Naive thymus-derived CD8-positive, alpha-beta T cell (primary cell): ENCODE results near the gene PXK. TPM values are rescaled to one million over a fixed set of nuclear protein-coding genes. Genes with fewer than 3 reads are reported as not detected.
"Not testable (repeated sequence)": the region's sequence is repeated elsewhere in the genome, so short reads cannot be mapped to it uniquely, and the experiment has no call there.

Experiments used
- ATAC-seq, 2 donors: fragments of 150-1000 bp; cut with Tn5 transposase in 1 of 2; sonication (Bioruptor Pico), chemical (Tn5 transposase) in 1 of 2; 1 replicate in 1 of 2; 2 replicates in 1 of 2; pipeline ENCODE4 v1.10.0; 2021; ENCODE audit warnings: mild to moderate bottlenecking in 2 of 2, moderate library complexity in 2 of 2
- POLR2A ChIA-PET: fragments of 350-600 bp; sonication (Branson Sonifier 250); formaldehyde crosslinking; loops from one replicate; lab custom pipeline; 2021; ENCODE audit warnings: antibody characterized with exemption; lab: Charles Lee
- DNase-seq, 10 donors: peaks; one replicate each; pipeline versions ENCODE4 v3.0.0 to v3.0.0-alpha.2; 2020 to 2022
- H3K27ac Mint-ChIP-seq, 10 donors: one replicate each; pipeline ENCODE4 v1.8.0; 2020 to 2022; ENCODE audit warnings: mild to moderate bottlenecking in 10 of 10, mixed read lengths in 10 of 10, moderate library complexity in 4 of 10, inconsistent platforms in 1 of 10
- H3K27me3 Mint-ChIP-seq, 5 donors: one replicate each; pipeline ENCODE4 v1.8.0; 2021 to 2022; ENCODE audit warnings: mixed read lengths in 5 of 5
- H3K36me3 Mint-ChIP-seq, 3 donors: one replicate each; pipeline ENCODE4 v1.8.0; 2020 to 2022; ENCODE audit warnings: mixed read lengths in 3 of 3, mild to moderate bottlenecking in 2 of 3, inconsistent platforms in 1 of 3
- H3K4me1 Mint-ChIP-seq, 4 donors: one replicate each; pipeline ENCODE4 v1.8.0; 2021 to 2022; ENCODE audit warnings: mixed read lengths in 4 of 4
- H3K4me3 Mint-ChIP-seq, 10 donors: one replicate each; pipeline ENCODE4 v1.8.0; 2020 to 2022; ENCODE audit warnings: mild to moderate bottlenecking in 10 of 10, mixed read lengths in 10 of 10, moderate library complexity in 6 of 10, inconsistent platforms in 1 of 10
- H3K9me3 Mint-ChIP-seq, 9 donors: one replicate each; pipeline ENCODE4 v1.8.0; 2020 to 2022; ENCODE audit warnings: mixed read lengths in 9 of 9, mild to moderate bottlenecking in 3 of 9, inconsistent platforms in 1 of 9, moderate library complexity in 1 of 9
- polyA plus RNA-seq, 3 donors: library from polyadenylated mRNA; unstranded; fragments of 300-500 nt; fragmentation: Illumina TruSeq; gene quantifications; one replicate each; pipeline ENCODE4 v1.2.3, GENCODE V29; 2021
- total RNA-seq, 8 experiments: library from RNA in 2 of 8; stranded (reverse) in 2 of 8; gene quantifications; one replicate each; pipeline ENCODE4 v1.2.3 and lab custom pipeline; 2021 to 2026

The PXK gene
- total and polyA plus RNA-seq, 5 experiments from 2014 or later: 16.3 to 26.6 (median 21.9) TPM

DNA sequence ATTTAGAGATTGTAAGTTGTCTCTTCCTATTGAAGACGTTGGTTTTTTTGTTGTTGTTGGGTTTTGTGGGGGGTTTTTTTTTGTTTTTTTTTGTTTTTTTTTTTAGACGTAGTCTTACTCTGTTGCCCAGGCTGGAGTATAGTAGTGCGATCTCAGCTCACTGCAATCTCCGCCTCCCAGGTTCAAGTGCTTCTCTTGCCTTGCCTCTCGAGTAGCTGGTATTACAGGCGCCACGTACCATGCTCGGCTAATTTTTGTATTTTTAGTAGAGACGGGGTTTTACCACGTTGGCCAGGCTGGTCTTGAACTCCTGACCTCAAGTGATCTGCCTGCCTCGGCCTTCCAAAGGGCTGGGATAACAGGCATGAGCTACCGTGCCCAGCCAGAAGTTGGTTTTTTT is 6.5 kb downstream of the PXK start:
- DNase-seq, ATAC-seq, H3K27me3 Mint-ChIP-seq, H3K9me3 Mint-ChIP-seq, H3K4me3 Mint-ChIP-seq: not testable (repeated sequence)
- Mint-ChIP-seq H3K27ac (peak overlapping the region in 2 of 10 donors; percentile 34 to 48), H3K36me3 (peaks cover 0 to 39% (median 15%) of the 10 kb centered on the region in 3 donors), H3K4me1 (peaks cover 14 to 69% (median 28%) of the 10 kb centered on the region in 4 donors)
- POLR2A ChIA-PET: interaction anchor here (0.7 to 1.3 kb wide), 2 partner anchors 13 to 33 kb away, joined by 3 to 5 read pairs; no protein-coding TSS in a partner anchor

DNA sequence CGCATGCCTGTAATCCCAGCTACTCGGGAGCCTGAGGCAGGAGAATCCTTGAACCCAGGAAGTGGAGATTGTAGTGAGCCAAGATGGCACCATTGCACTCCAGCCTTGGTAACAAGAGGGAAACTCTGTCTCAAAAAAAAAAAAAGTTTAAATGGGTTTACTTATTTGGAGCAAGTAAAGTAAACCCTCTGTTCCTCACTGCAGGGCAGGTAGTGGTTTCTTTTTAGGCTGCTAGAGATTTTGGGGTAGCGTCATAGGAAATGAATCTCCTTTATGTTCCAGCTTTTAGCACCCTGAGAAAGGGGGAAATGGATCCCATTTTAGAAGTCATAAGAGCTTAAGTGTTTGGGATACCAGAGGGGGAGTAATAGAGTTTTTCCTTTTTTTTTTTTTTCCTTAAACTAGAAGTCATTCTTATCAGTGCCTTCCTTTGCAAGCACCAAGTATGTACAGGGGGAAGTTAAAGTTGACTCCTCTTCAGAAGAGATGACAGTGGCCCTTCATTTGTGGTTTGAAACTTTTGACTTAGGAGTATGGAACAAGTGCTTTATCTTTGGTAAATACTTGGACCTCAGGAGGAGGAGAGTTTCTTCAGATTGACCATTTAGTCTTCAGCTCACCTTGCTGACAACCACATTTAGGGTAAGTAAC is 8.0 kb downstream of the PXK start:
- ATAC-seq (no peak), DNase-seq (no peak)
- peaks cover 0 to 41% (median 15%) of the 10 kb centered on the region in 3 donors for H3K36me3 Mint-ChIP-seq
- H3K4me1 Mint-ChIP-seq: peaks cover 11 to 59% (median 17%) of the 10 kb centered on the region in 4 donors
- no peaks in the 10 kb centered on the region for H3K27me3 Mint-ChIP-seq
- H3K9me3 Mint-ChIP-seq: no peaks in the 10 kb centered on the region
- POLR2A ChIA-PET: interaction anchor here (0.7 kb wide), 2 partner anchors 63 to 183 kb away, joined by 3 to 6 read pairs; no protein-coding TSS in a partner anchor
- H3K27ac Mint-ChIP-seq: peak overlapping the region in 2 of 10 donors; percentile 31 to 51
- H3K4me3 Mint-ChIP-seq: peak overlapping the region in 1 of 10 donors; percentile 12

DNA sequence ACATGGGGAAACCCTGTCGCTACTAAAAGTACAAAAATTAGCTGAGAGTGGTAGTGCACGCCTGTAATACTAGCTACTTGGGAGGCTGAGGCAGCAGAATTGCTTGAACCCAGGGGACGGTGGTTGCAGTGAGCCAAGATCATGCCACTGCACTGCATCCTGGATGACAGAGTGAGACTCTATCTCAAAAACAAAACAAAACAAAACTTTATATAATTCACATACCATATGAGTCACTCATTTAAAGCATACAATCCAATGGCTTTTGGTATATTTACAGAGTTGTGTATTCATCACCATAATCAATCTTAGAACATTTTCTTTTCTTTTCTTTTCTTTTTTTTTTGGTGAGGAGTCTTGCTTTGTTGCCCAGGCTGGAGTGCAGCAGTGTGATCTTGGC is 8.7 kb downstream of the PXK start:
- Mint-ChIP-seq H3K27ac (peak overlapping the region in 1 of 10 donors; percentile 59), H3K4me1 (peaks cover 12 to 59% (median 14%) of the 10 kb centered on the region in 4 donors), H3K9me3 (no peaks in the 10 kb centered on the region), H3K36me3 (peaks cover 0 to 38% (median 15%) of the 10 kb centered on the region in 3 donors), H3K4me3 (no peak overlapping the region), H3K27me3 (no peaks in the 10 kb centered on the region)
- ATAC-seq (no peak), DNase-seq (no peak)
- POLR2A ChIA-PET: no interaction called here

GRCh38 chr3:58342676-58343075 is 10.0 kb downstream of the PXK start:
- Mint-ChIP-seq H3K36me3 (peaks cover 0 to 38% (median 19%) of the 10 kb centered on the region in 3 donors), H3K4me3 (no peak overlapping the region), H3K9me3 (no peaks in the 10 kb centered on the region), H3K4me1 (peaks cover 9 to 53% (median 12%) of the 10 kb centered on the region in 4 donors), H3K27ac (no peak overlapping the region), H3K27me3 (no peaks in the 10 kb centered on the region)
- DNase-seq: no peak
- ATAC-seq: no peak
- POLR2A ChIA-PET: no interaction called here

GRCh38 chr3:58345457-58345856 is 12.8 kb downstream of the PXK start:
- Mint-ChIP-seq H3K4me3 (no peak overlapping the region), H3K27ac (no peak overlapping the region), H3K27me3 (no peaks in the 10 kb centered on the region), H3K4me1 (peaks cover 16 to 68% (median 24%) of the 10 kb centered on the region in 4 donors), H3K36me3 (peaks cover 0 to 28% (median 17%) of the 10 kb centered on the region in 3 donors), H3K9me3 (no peaks in the 10 kb centered on the region)
- POLR2A ChIA-PET: no interaction called here
- ATAC-seq (no peak), DNase-seq (no peak)

GRCh38 chr3:58346368-58346767 is 13.7 kb downstream of the PXK start:
- Mint-ChIP-seq H3K27ac (peak overlapping the region in 1 of 10 donors; percentile 82), H3K27me3 (no peaks in the 10 kb centered on the region), H3K36me3 (peaks cover 0 to 19% (median 12%) of the 10 kb centered on the region in 3 donors), H3K4me3 (peak overlapping the region in 2 of 10 donors; percentile 1 to 19), H3K9me3 (no peaks in the 10 kb centered on the region), H3K4me1 (peaks cover 17 to 69% (median 27%) of the 10 kb centered on the region in 4 donors)
- POLR2A ChIA-PET: no interaction called here
- ATAC-seq (no peak), DNase-seq (no peak)

GRCh38 chr3:58347984-58348383 is 15.3 kb downstream of the PXK start:
- peaks cover 22 to 78% (median 35%) of the 10 kb centered on the region in 4 donors for H3K4me1 Mint-ChIP-seq
- no peak overlapping the region for H3K27ac Mint-ChIP-seq
- H3K9me3 Mint-ChIP-seq: no peaks in the 10 kb centered on the region
- POLR2A ChIA-PET: no interaction called here
- no peak for ATAC-seq
- DNase-seq: no peak
- H3K36me3 Mint-ChIP-seq: peaks cover 0 to 14% (median 10%) of the 10 kb centered on the region in 3 donors
- no peak overlapping the region for H3K4me3 Mint-ChIP-seq
- H3K27me3 Mint-ChIP-seq: no peaks in the 10 kb centered on the region

GRCh38 chr3:58349792-58350626 is 17.3 kb downstream of the PXK start:
- H3K27me3 Mint-ChIP-seq: no peaks in the 10 kb centered on the region
- peaks cover 28 to 85% (median 47%) of the 10 kb centered on the region in 4 donors for H3K4me1 Mint-ChIP-seq
- peaks cover 0 to 10% (median 8%) of the 10 kb centered on the region in 3 donors for H3K36me3 Mint-ChIP-seq
- POLR2A ChIA-PET: interaction anchor here (0.6 to 0.9 kb wide), 2 partner anchors 17 to 87 kb away, joined by 3 read pairs; partner anchors contain the start of gene PXK
- peak overlapping the region in 3 of 10 donors; percentile 10 to 52 (median 11) for H3K4me3 Mint-ChIP-seq
- ATAC-seq (peak in 1 of 2 donors; percentile 59), DNase-seq (no peak)
- H3K27ac Mint-ChIP-seq: peak overlapping the region in 4 of 10 donors; percentile 9 to 46 (median 23)
- no peaks in the 10 kb centered on the region for H3K9me3 Mint-ChIP-seq

DNA sequence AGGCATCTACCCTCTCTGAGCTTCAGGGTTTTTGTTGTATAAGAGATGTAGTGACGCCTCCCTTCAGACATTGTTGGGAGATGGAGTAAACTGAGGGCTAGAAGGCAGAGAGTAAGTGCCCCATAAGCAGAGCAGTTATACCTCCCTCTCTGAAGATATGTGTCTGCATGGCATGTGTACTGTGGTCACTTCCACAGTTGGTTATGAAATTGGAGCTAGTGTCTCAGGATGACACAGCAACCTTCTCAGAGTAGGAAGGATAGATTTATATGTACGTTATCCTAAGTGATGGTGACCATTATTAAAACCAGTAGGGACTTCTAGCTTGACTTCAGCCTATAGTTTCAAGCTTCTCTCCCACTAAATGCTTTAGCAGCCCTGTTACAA is 17.9 kb downstream of the PXK start:
- Mint-ChIP-seq H3K27ac (peak overlapping the region in 3 of 10 donors; percentile 9 to 46 (median 12)), H3K4me3 (peak overlapping the region in 1 of 10 donors; percentile 21), H3K9me3 (no peaks in the 10 kb centered on the region), H3K4me1 (peaks cover 27 to 90% (median 48%) of the 10 kb centered on the region in 4 donors), H3K36me3 (peaks cover 0 to 10% (median 8%) of the 10 kb centered on the region in 3 donors), H3K27me3 (no peaks in the 10 kb centered on the region)
- DNase-seq (no peak), ATAC-seq (no peak)
- POLR2A ChIA-PET: interaction anchor here (0.9 kb wide), 1 partner anchor 17 kb away, joined by 3 read pairs; the partner anchor contains the start of gene PXK

DNA sequence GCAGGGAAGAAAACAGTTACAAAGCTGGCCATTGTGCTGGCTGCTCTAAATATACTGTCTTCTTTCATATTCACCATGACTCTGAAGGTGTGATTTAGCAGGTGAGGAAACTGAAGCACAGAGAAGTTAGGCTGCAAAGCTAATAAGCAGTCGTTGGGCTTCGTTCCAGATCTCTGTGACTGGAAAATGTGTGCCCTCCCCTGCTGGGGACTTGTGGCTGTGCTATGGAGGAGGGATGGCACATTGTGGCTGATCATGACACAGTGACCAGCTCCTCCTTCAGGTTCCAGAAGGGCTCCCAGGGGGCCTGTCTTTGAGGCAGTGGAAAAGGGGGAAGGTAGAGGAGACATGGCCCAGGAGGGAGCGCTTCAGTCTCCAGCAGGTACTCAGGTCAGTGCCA is 19.2 kb downstream of the PXK start:
- H3K27ac Mint-ChIP-seq: peak overlapping the region in 3 of 10 donors; percentile 27 to 58 (median 42)
- H3K4me1 Mint-ChIP-seq: peaks cover 21 to 93% (median 44%) of the 10 kb centered on the region in 4 donors
- DNase-seq: no peak
- no peaks in the 10 kb centered on the region for H3K9me3 Mint-ChIP-seq
- no peaks in the 10 kb centered on the region for H3K27me3 Mint-ChIP-seq
- POLR2A ChIA-PET: interaction anchor here (1.1 kb wide), 1 partner anchor 13 kb away, joined by 3 read pairs; no protein-coding TSS in a partner anchor
- no peak for ATAC-seq
- peaks cover 0 to 10% (median 8%) of the 10 kb centered on the region in 3 donors for H3K36me3 Mint-ChIP-seq
- H3K4me3 Mint-ChIP-seq: peak overlapping the region in 2 of 10 donors; percentile 31 to 45

DNA sequence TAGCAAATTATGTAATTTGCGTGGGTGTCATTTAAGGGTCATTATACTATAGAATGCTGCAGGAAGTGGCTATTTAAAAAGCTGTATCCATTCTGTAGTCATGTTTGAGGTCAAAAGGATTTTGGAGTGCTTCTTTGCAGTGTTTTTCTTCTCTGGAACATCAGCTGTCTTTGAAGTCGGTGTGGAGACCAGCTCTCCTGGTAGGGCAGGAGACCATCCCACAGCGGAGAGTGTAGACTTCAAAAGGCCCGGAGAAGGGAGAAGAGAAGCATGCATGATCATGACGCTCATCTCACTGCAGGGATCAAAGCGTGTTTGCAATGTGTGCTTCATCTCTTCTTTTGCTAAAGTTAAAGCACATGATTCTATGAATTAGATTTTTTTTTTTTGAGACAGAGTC is 19.9 kb downstream of the PXK start:
- H3K4me3 Mint-ChIP-seq: peak overlapping the region in 4 of 10 donors; percentile 4 to 63 (median 12)

More for the DNA sequence above, 19.9 kb downstream of the PXK start:
- H3K9me3 Mint-ChIP-seq: no peaks in the 10 kb centered on the region
- H3K27ac Mint-ChIP-seq: peak overlapping the region in 3 of 10 donors; percentile 42 to 55 (median 50)
- H3K36me3 Mint-ChIP-seq: peaks cover 0 to 8% (median 7%) of the 10 kb centered on the region in 3 donors
- ATAC-seq (no peak), DNase-seq (no peak)
- peaks cover 21 to 93% (median 45%) of the 10 kb centered on the region in 4 donors for H3K4me1 Mint-ChIP-seq
- no peaks in the 10 kb centered on the region for H3K27me3 Mint-ChIP-seq
- POLR2A ChIA-PET: interaction anchor here (1.1 kb wide), 1 partner anchor 14 kb away, joined by 3 read pairs; no protein-coding TSS in a partner anchor
